VCaP (cell line): ENCODE data around the gene GATA5.

Experiments
- H3K27ac ChIP-seq: fragments of 450-650 bp; 2 replicates; pipeline ENCODE4 v1.5.1; 2017
- TF ChIP-seq, protein P1 (sequence below): fragments of 450-650 bp; conservative IDR thresholded peaks from 2 replicates; pipeline ENCODE4 v1.5.1; 2017; ENCODE audit warnings: mild to moderate bottlenecking, moderate library complexity

Gene GATA5

DNA sequence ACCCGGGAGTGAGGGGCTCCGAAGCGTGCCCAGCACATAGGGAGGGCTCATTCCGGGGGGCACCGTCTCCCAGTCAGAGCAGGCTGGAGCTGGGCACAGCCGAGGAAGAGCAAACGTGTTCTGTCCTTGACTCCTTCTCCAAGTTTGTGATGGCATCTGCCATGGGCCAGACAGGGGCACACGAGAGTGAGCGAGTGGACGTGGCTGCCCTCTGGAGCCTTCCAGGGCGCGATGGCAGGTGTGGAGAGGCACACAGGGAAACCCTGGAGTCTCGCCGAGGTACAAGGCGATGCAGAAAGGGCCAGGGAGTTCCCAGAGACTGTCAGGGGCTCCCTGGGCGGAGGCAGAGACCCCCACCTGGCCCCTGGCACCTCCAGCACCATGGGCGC is 9.9 kb upstream of the GATA5 start:
- TF ChIP-seq, protein P1, sequence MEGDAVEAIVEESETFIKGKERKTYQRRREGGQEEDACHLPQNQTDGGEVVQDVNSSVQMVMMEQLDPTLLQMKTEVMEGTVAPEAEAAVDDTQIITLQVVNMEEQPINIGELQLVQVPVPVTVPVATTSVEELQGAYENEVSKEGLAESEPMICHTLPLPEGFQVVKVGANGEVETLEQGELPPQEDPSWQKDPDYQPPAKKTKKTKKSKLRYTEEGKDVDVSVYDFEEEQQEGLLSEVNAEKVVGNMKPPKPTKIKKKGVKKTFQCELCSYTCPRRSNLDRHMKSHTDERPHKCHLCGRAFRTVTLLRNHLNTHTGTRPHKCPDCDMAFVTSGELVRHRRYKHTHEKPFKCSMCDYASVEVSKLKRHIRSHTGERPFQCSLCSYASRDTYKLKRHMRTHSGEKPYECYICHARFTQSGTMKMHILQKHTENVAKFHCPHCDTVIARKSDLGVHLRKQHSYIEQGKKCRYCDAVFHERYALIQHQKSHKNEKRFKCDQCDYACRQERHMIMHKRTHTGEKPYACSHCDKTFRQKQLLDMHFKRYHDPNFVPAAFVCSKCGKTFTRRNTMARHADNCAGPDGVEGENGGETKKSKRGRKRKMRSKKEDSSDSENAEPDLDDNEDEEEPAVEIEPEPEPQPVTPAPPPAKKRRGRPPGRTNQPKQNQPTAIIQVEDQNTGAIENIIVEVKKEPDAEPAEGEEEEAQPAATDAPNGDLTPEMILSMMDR: no peak
- no peak overlapping the region for H3K27ac ChIP-seq

DNA sequence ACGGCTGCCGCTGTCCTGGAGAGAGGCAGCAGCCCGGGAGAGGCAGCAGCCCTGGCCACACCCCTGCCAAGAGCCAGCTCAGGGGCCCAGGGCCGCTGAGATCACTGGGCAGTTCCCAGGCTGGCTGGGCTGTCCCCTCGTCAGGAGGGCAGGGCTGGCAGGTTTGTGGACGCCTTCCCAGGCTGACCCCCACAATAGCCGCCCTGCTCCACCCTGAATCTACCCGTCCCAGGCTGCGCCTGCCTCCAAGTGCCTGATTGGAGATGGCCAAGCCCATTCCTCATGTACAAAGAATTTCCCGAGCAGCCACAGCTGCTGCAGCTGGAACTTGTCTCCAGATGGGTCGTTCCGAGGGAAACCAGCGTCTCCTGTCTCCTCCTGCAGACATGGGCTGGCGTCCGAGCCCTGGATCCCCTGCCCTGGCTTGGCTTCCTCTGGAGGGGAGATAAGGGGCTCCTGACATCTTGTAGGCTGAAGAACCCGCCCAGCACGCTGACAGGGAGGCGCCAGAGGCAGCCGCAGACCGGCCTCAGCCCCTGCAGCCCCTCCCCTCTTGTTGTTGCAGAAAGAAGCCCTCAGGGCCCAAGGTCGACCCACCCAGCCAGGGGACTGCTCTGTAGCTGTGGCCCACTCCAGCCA is 9.4 kb upstream of the GATA5 start:
- TF ChIP-seq, protein P1: no peak
- H3K27ac ChIP-seq: no peak overlapping the region

DNA sequence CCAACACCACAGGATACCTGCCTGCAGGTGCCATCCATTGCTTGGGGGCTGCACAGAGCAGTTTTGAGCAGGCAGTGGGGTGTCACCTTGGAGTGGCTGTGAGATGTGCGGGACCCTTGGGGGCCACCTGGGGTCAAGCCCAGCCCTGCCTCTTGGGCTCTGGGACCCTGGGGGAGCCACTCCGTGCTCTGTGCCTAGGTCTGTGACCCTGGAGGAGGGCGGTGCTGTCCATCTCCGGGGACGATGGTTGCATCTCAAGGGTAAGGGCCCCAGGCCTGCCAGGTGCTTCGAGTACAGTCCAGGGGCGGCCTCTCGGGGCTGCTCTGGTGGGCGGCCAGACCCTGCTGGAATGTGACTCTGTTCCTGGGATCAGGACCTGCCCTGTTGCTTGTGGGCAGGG is 8.7 kb upstream of the GATA5 start:
- TF ChIP-seq, protein P1: no peak
- no peak overlapping the region for H3K27ac ChIP-seq

GRCh38 chr20:62483613-62484458 is 8.0 kb upstream of the GATA5 start:
- H3K27ac ChIP-seq: no peak overlapping the region
- TF ChIP-seq, protein P1: no peak

- H3K27ac ChIP-seq: no peak overlapping the region
- TF ChIP-seq, protein P1: no peak
Observed at GRCh38 chr20:62482974-62483373, 7.2 kb upstream of the GATA5 start.

- H3K27ac ChIP-seq: no peak overlapping the region
- TF ChIP-seq, protein P1: no peak
Observed at GRCh38 chr20:62482146-62482809, 6.5 kb upstream of the GATA5 start.

DNA sequence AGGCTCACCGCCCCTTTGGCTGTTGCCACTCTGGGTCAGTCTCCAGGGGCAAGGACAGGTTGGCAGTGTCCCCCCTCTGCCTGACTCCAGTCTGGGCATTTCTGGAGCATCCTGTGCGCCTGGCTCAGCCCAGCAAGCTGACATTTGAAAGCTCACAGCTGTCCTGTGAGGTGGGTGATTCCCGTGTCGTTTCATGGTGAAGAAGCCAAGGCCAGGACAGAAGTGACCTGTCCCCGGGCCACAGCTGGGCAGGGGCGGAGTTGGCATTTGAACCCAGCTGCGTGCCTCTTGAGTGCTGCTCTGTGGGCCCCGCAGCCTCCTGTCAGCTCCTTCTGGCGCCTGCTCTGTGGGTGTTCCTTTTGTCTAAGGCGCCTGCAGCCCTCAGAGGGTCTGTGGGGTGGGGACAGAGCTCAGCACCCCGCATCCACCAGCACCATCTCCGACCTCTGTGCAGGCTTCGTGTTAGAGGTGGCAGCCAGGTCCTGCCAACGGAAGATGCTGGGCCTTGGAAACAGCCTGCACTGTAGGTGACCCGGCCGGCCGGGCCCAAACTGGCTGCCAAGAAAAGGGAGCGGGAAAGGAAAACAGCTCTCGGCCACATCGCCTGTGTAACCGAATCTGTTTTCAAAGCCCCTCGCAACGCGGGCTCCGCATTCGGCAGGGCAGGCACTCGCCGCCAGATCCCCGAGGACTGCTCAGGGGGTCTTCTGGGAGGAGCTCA is 5.8 kb upstream of the GATA5 start:
- TF ChIP-seq, protein P1: no peak

More for the DNA sequence above, 5.8 kb upstream of the GATA5 start:
- no peak overlapping the region for H3K27ac ChIP-seq
